SK-N-SH treated with all-trans-retinoic acid at 6 μM for 48 hours (cell line): ENCODE data around the gene SAAL1.

Experiments
- ATAC-seq: fragments of 200-7000 bp; cut with Tn5 transposase; 3 replicates; pipeline ENCODE4 v1.9.1; 2020; ENCODE audit warnings: mild to moderate bottlenecking, moderate library complexity
- ARNTL ChIP-seq: fragments of 450-650 bp; formaldehyde crosslinking; IDR thresholded peaks from 2 replicates; pipeline ENCODE4 v1.5.0; 2020; ENCODE audit warnings: low read depth, mild to moderate bottlenecking, moderate library complexity, borderline replicate concordance
- BACH2 ChIP-seq: fragments of 250-450 bp; sonication (Bioruptor Pico); IDR thresholded peaks from 2 replicates; pipeline ENCODE4 v1.9.0; 2021; ENCODE audit warnings: mild to moderate bottlenecking, borderline replicate concordance
- CSDC2 ChIP-seq: fragments of 250-450 bp; sonication (Bioruptor Pico); IDR thresholded peaks from 2 replicates; pipeline ENCODE4 v1.5.0; 2020; ENCODE audit warnings: mild to moderate bottlenecking, moderate library complexity
- ESRRG ChIP-seq: fragments of 250-450 bp; sonication (Bioruptor Pico); IDR thresholded peaks from 2 replicates; pipeline ENCODE4 v1.6.1; 2021; ENCODE audit warnings: mild to moderate bottlenecking
- GLIS3 ChIP-seq: fragments of 250-450 bp; sonication (Bioruptor Pico); IDR thresholded peaks from 2 replicates; pipeline ENCODE4 v1.5.0; 2020; ENCODE audit warnings: mild to moderate bottlenecking, moderate library complexity
- ISL1 ChIP-seq: fragments of 250-450 bp; sonication (Bioruptor Pico); IDR thresholded peaks from 2 replicates; pipeline ENCODE4 v2.1.2; 2022; ENCODE audit warnings: mild to moderate bottlenecking, moderate library complexity
- OSR1 ChIP-seq: fragments of 250-450 bp; sonication (Bioruptor Pico); IDR thresholded peaks from 2 replicates; pipeline ENCODE4 v1.8.0; 2022; ENCODE audit warnings: moderate library complexity, mild to moderate bottlenecking, inconsistent platforms
- RARB ChIP-seq: fragments of 250-450 bp; sonication (Bioruptor Pico); IDR thresholded peaks from 2 replicates; pipeline ENCODE4 v1.8.0; 2021; ENCODE audit warnings: mild to moderate bottlenecking, moderate library complexity
- SNAI2 ChIP-seq: fragments of 250-450 bp; sonication (Bioruptor Pico); IDR thresholded peaks from 2 replicates; pipeline ENCODE4 v1.5.0; 2020; ENCODE audit warnings: mild to moderate bottlenecking, moderate library complexity
- TCF4 ChIP-seq: fragments of 250-450 bp; sonication (Bioruptor Pico); IDR thresholded peaks from 2 replicates; pipeline ENCODE4 v1.8.0; 2021; ENCODE audit warnings: mild to moderate bottlenecking, moderate library complexity, borderline replicate concordance
- TOX ChIP-seq: fragments of 250-450 bp; sonication (Bioruptor Pico); IDR thresholded peaks from 2 replicates; pipeline ENCODE4 v1.8.0; 2021; ENCODE audit warnings: mild to moderate bottlenecking, moderate library complexity, borderline replicate concordance
- ZFP3 ChIP-seq: fragments of 250-450 bp; sonication (Bioruptor Pico); IDR thresholded peaks from 2 replicates; pipeline ENCODE4 v1.5.0; 2020; ENCODE audit warnings: mild to moderate bottlenecking, moderate library complexity
- ZNF565 ChIP-seq: fragments of 450-650 bp; formaldehyde crosslinking; conservative IDR thresholded peaks from 2 replicates; pipeline ENCODE4 v1.5.0; 2020; ENCODE audit warnings: low read depth, mild to moderate bottlenecking, moderate library complexity
- ZNF70 ChIP-seq: fragments of 450-650 bp; formaldehyde crosslinking; IDR thresholded peaks from 2 replicates; pipeline ENCODE4 v1.5.0; 2020; ENCODE audit warnings: mild to moderate bottlenecking, moderate library complexity
- ZNF8 ChIP-seq: fragments of 450-650 bp; formaldehyde crosslinking; IDR thresholded peaks from 2 replicates; pipeline ENCODE4 v1.5.0; 2020; ENCODE audit warnings: mild to moderate bottlenecking, moderate library complexity
- TF ChIP-seq, protein P1 (sequence below): fragments of 250-450 bp; sonication (Bioruptor Pico); IDR thresholded peaks from 2 replicates; pipeline ENCODE4 v1.5.0; 2020; ENCODE audit warnings: mild to moderate bottlenecking, moderate library complexity
- TF ChIP-seq, protein P2 (sequence below): fragments of 250-450 bp; sonication (Bioruptor Pico); IDR thresholded peaks from 2 replicates; pipeline ENCODE4 v1.5.1; 2020; ENCODE audit warnings: low read depth, mild to moderate bottlenecking, moderate library complexity
- TF ChIP-seq, protein P3 (sequence below): fragments of 250-450 bp; sonication (Bioruptor Pico); IDR thresholded peaks from 2 replicates; pipeline ENCODE4 v1.5.1; 2021; ENCODE audit warnings: mild to moderate bottlenecking, moderate library complexity
- TF ChIP-seq, protein P4 (sequence below): fragments of 250-450 bp; sonication (Bioruptor Pico); IDR thresholded peaks from 2 replicates; pipeline ENCODE4 v1.8.0; 2020; ENCODE audit warnings: mild to moderate bottlenecking, moderate library complexity, borderline replicate concordance
- TF ChIP-seq, protein P5 (sequence below): fragments of 250-450 bp; sonication (Bioruptor Pico); IDR thresholded peaks from 2 replicates; pipeline ENCODE4 v1.8.0; 2021; ENCODE audit warnings: low read depth, mild to moderate bottlenecking, moderate library complexity, borderline replicate concordance

Gene SAAL1

DNA sequence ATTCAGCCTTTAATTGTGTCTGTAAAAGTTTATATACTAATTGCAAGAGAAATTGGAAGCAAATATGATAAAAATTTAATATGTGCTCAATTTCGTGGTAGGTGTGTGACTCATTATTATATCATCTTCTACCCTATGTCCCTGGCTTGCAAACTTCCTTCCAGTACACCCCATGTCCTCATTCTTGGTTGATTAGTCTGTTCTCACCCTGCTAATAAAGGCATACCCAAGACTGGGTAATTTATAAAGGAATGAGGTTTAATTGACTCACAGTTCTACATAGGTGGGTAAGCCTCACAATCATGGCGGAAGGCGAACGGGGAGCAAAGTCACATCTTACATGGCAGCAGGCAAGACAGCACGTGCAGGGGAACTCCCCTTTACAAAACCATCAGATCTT is 38.4 kb upstream of the SAAL1 start (continued):
- TF ChIP-seq, protein P1, sequence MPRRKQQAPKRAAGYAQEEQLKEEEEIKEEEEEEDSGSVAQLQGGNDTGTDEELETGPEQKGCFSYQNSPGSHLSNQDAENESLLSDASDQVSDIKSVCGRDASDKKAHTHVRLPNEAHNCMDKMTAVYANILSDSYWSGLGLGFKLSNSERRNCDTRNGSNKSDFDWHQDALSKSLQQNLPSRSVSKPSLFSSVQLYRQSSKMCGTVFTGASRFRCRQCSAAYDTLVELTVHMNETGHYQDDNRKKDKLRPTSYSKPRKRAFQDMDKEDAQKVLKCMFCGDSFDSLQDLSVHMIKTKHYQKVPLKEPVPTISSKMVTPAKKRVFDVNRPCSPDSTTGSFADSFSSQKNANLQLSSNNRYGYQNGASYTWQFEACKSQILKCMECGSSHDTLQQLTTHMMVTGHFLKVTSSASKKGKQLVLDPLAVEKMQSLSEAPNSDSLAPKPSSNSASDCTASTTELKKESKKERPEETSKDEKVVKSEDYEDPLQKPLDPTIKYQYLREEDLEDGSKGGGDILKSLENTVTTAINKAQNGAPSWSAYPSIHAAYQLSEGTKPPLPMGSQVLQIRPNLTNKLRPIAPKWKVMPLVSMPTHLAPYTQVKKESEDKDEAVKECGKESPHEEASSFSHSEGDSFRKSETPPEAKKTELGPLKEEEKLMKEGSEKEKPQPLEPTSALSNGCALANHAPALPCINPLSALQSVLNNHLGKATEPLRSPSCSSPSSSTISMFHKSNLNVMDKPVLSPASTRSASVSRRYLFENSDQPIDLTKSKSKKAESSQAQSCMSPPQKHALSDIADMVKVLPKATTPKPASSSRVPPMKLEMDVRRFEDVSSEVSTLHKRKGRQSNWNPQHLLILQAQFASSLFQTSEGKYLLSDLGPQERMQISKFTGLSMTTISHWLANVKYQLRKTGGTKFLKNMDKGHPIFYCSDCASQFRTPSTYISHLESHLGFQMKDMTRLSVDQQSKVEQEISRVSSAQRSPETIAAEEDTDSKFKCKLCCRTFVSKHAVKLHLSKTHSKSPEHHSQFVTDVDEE (CRISPR knock-in tag), result no peak
- TF ChIP-seq ZNF8 (CRISPR knock-in tag) (no peak), ZNF70 (CRISPR knock-in tag) (no peak), ZNF565 (CRISPR knock-in tag) (no peak), CSDC2 (CRISPR knock-in tag) (no peak)

DNA sequence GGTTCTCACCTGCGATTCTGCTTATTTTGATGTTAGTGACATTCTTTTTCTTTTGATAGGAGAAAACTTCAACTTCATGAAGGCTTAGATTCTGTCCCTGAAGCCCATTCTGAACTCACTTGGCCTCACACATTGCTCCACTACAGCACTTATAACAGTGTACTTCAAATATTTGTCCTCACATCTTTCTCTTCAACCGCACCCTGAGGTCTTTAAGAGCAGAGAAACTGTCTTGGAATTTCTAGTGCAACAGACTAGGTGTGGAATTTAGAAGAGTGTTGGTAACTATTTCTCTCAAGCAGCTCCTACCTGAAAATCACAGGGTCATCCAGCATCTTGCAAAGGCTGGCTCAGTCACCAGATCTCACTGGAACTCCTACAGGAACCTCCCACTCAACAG is 34.3 kb upstream of the SAAL1 start:
- ATAC-seq, result no peak
- TF ChIP-seq ZNF565 (CRISPR knock-in tag) (no peak), RARB (CRISPR knock-in tag) (no peak), SNAI2 (CRISPR knock-in tag) (no peak), ARNTL (CRISPR knock-in tag) (no peak), ZNF8 (CRISPR knock-in tag) (no peak), ZNF70 (CRISPR knock-in tag) (no peak), TOX (no peak), GLIS3 (CRISPR knock-in tag) (no peak), ZFP3 (CRISPR knock-in tag) (no peak), ISL1 (CRISPR knock-in tag) (no peak), TCF4 (CRISPR knock-in tag) (no peak), ESRRG (CRISPR knock-in tag) (no peak), BACH2 (CRISPR knock-in tag) (no peak)
- TF ChIP-seq, protein P2, sequence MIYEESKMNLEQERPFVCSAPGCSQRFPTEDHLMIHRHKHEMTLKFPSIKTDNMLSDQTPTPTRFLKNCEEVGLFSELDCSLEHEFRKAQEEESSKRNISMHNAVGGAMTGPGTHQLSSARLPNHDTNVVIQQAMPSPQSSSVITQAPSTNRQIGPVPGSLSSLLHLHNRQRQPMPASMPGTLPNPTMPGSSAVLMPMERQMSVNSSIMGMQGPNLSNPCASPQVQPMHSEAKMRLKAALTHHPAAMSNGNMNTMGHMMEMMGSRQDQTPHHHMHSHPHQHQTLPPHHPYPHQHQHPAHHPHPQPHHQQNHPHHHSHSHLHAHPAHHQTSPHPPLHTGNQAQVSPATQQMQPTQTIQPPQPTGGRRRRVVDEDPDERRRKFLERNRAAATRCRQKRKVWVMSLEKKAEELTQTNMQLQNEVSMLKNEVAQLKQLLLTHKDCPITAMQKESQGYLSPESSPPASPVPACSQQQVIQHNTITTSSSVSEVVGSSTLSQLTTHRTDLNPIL (CRISPR knock-in tag), result no peak
- TF ChIP-seq, all 23 proteins: peak for 0

DNA sequence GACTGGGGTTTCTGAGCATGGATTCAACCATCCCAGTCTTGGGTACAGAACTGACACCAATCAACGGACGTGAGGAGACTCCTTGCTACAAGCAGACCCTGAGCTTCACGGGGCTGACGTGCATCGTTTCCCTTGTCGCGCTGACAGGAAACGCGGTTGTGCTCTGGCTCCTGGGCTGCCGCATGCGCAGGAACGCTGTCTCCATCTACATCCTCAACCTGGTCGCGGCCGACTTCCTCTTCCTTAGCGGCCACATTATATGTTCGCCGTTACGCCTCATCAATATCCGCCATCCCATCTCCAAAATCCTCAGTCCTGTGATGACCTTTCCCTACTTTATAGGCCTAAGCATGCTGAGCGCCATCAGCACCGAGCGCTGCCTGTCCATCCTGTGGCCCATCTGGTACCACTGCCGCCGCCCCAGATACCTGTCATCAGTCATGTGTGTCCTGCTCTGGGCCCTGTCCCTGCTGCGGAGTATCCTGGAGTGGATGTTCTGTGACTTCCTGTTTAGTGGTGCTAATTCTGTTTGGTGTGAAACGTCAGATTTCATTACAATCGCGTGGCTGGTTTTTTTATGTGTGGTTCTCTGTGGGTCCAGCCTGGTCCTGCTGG is 31.4 kb upstream of the SAAL1 start:
- TF ChIP-seq ZFP3 (CRISPR knock-in tag) (no peak), ZNF565 (CRISPR knock-in tag) (no peak), RARB (CRISPR knock-in tag) (no peak), SNAI2 (CRISPR knock-in tag) (no peak), CSDC2 (CRISPR knock-in tag) (no peak), OSR1 (CRISPR knock-in tag) (no peak), BACH2 (CRISPR knock-in tag) (no peak)
- TF ChIP-seq, protein P3, sequence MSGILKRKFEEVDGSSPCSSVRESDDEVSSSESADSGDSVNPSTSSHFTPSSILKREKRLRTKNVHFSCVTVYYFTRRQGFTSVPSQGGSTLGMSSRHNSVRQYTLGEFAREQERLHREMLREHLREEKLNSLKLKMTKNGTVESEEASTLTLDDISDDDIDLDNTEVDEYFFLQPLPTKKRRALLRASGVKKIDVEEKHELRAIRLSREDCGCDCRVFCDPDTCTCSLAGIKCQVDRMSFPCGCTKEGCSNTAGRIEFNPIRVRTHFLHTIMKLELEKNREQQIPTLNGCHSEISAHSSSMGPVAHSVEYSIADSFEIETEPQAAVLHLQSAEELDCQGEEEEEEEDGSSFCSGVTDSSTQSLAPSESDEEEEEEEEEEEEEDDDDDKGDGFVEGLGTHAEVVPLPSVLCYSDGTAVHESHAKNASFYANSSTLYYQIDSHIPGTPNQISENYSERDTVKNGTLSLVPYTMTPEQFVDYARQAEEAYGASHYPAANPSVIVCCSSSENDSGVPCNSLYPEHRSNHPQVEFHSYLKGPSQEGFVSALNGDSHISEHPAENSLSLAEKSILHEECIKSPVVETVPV (CRISPR knock-in tag), result no peak
- TF ChIP-seq, protein P4, sequence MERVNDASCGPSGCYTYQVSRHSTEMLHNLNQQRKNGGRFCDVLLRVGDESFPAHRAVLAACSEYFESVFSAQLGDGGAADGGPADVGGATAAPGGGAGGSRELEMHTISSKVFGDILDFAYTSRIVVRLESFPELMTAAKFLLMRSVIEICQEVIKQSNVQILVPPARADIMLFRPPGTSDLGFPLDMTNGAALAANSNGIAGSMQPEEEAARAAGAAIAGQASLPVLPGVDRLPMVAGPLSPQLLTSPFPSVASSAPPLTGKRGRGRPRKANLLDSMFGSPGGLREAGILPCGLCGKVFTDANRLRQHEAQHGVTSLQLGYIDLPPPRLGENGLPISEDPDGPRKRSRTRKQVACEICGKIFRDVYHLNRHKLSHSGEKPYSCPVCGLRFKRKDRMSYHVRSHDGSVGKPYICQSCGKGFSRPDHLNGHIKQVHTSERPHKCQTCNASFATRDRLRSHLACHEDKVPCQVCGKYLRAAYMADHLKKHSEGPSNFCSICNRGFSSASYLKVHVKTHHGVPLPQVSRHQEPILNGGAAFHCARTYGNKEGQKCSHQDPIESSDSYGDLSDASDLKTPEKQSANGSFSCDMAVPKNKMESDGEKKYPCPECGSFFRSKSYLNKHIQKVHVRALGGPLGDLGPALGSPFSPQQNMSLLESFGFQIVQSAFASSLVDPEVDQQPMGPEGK (CRISPR knock-in tag), result no peak
- TF ChIP-seq, protein P5, sequence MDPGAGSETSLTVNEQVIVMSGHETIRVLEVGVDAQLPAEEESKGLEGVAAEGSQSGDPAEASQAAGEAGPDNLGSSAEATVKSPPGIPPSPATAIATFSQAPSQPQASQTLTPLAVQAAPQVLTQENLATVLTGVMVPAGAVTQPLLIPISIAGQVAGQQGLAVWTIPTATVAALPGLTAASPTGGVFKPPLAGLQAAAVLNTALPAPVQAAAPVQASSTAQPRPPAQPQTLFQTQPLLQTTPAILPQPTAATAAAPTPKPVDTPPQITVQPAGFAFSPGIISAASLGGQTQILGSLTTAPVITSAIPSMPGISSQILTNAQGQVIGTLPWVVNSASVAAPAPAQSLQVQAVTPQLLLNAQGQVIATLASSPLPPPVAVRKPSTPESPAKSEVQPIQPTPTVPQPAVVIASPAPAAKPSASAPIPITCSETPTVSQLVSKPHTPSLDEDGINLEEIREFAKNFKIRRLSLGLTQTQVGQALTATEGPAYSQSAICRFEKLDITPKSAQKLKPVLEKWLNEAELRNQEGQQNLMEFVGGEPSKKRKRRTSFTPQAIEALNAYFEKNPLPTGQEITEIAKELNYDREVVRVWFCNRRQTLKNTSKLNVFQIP, result no peak
- no peak for ATAC-seq
